Skeletal muscle satellite cell (primary cell): ENCODE measurements around the gene RASA4B.

Experiments used
- H3K27me3 ChIP-seq: 2 replicates; pipeline ENCODE4 v1.7.0; 2013; ENCODE audit warnings: low read length; ENCODE audit not compliant: control insufficient read depth, insufficient read depth
- H3K36me3 ChIP-seq: 2 replicates; pipeline ENCODE4 v1.7.0; 2013; ENCODE audit warnings: mild to moderate bottlenecking, control low read depth, low read length; ENCODE audit not compliant: insufficient read depth
- H3K4me1 ChIP-seq: 2 replicates; pipeline ENCODE4 v1.7.0; 2013; ENCODE audit warnings: low read length; ENCODE audit not compliant: control insufficient read depth, insufficient read depth
- H3K4me2 ChIP-seq: 2 replicates; pipeline ENCODE4 v1.7.0; 2013; ENCODE audit warnings: mild to moderate bottlenecking, low read length
- H3K4me3 ChIP-seq: 2 replicates; pipeline ENCODE4 v1.7.0; 2013; ENCODE audit warnings: low read length
- H3K9ac ChIP-seq: 2 replicates; pipeline ENCODE4 v1.7.0; 2013; ENCODE audit warnings: mild to moderate bottlenecking, low read depth, low read length, moderate library complexity
- H3K9me3 ChIP-seq: replicated peaks from 2 replicates; pipeline ENCODE4 v1.7.0; 2013; ENCODE audit warnings: mild to moderate bottlenecking, control low read depth, low read length

RASA4B gene

GRCh38 chr7:102439963-102440795 is 77.4 kb downstream of the RASA4B start:
- Histone ChIP-seq H3K9ac (no peak overlapping the region), H3K4me3 (no peak overlapping the region), H3K4me2 (no peak overlapping the region), H3K9me3 (no peaks in the 10 kb centered on the region), H3K27me3 (no peaks in the 10 kb centered on the region), H3K36me3 (peaks cover 14% of the 10 kb centered on the region), H3K4me1 (peaks cover 10% of the 10 kb centered on the region)

- Histone ChIP-seq H3K9ac (no peak overlapping the region), H3K36me3 (peaks cover 11% of the 10 kb centered on the region), H3K4me1 (peaks cover 17% of the 10 kb centered on the region), H3K9me3 (no peaks in the 10 kb centered on the region), H3K4me3 (no peak overlapping the region), H3K4me2 (no peak overlapping the region), H3K27me3 (no peaks in the 10 kb centered on the region)
These were observed 81.5 kb downstream of the RASA4B start for GRCh38 chr7:102436118-102436517.

DNA sequence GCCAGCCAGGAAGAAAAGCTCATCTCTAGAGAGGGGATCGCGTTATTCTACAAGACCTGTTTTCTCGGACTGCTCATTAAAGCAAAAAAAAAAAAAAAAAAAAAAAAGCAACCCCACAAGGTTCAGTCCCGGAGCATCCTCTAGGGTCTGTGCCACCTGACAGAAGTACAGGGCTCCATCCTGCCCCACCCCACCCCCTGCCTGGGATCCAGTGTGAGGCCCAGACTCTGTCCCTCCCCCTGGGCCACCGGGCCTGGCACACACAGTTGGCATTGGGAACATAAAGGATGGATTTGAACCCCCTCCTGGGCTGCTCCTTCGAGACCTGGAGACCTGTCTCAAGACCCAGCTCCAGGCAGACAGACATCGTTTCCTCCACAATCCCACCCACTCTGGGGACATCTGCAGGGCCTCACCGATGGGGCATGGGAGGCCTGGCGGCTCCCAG is 83.5 kb downstream of the RASA4B start:
- Histone ChIP-seq H3K9me3 (no peaks in the 10 kb centered on the region), H3K4me3 (peak overlapping the region; percentile 87), H3K9ac (peak overlapping the region; percentile 83), H3K27me3 (no peaks in the 10 kb centered on the region), H3K36me3 (peaks cover 9% of the 10 kb centered on the region), H3K4me2 (peak overlapping the region; percentile 96), H3K4me1 (peaks cover 7% of the 10 kb centered on the region)

GRCh38 chr7:102433219-102434038 is 84.1 kb downstream of the RASA4B start, which contains the start of gene ORAI2:
TSS of gene ORAI2 (plus strand) at chr7:102433575. CDS start at chr7:102438957, 5,382 bp downstream.
- peaks cover 3% of the 10 kb centered on the region for H3K36me3 ChIP-seq
- H3K4me3 ChIP-seq = peak within 1 kb of the TSS; percentile 87
- peaks cover 7% of the 10 kb centered on the region for H3K4me1 ChIP-seq
- H3K9me3 ChIP-seq = no peaks in the 10 kb centered on the region
- peak within 1 kb of the TSS; percentile 83 for H3K9ac ChIP-seq
- no peaks in the 10 kb centered on the region for H3K27me3 ChIP-seq
- peak within 1 kb of the TSS; percentile 96 for H3K4me2 ChIP-seq
